Measurements from ENCODE around the gene TMEM150C. TPM values are rescaled to one million over a fixed set of nuclear protein-coding genes. Genes with fewer than 3 reads are reported as not detected.

TMEM150C gene
- total and polyA plus RNA-seq, 7 experiments from 2014 or later, result 0.07 to 0.18 TPM; not detected in 5

DNA sequence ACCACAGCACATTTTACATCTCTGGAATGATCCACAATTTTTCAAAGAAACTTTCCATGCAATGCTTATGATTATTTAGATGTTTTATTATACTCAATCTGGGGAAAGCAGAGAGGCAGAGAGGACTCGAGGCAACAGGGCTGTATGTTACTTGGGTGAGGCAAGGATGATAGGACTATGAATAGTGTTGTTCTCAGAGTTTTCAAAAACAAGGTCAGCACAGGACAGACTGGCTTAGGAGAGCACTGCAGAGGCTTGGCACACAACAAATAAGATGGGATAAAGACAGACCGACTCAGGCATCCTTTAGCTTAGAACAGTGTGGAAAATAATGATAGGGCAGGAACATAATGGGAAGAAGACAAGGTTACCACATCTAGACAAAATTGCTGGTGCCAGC, 65.4 kb downstream of the TMEM150C start:
- Histone ChIP-seq H3K27me3 (ENCODE audit: control insufficient read depth in 2 of 2, insufficient read depth in 2 of 2, low read length in 2 of 2) (no peaks in the 10 kb centered on the region), H3K9me3 (ENCODE audit: control insufficient read depth in 2 of 3, low read length in 3 of 3) (no peaks in the 10 kb centered on the region), H3K36me3 (ENCODE audit: control insufficient read depth in 2 of 3, insufficient read depth in 3 of 3, low read length in 3 of 3) (no peaks in the 10 kb centered on the region), H3K4me3 (ENCODE audit: low read length) (no peak overlapping the region), H3K27ac (ENCODE audit: low read depth, low read length) (no peak overlapping the region), H3K4me1 (ENCODE audit: control insufficient read depth in 2 of 2, insufficient read depth in 2 of 2, low read length in 2 of 2) (no peaks in the 10 kb centered on the region)
- ChIA-PET POLR2A (no interaction called here), CTCF (no interaction called here)
- no peak for ATAC-seq
- H3K27ac Mint-ChIP-seq, result no peak overlapping the region
- no peaks in the 10 kb centered on the region for H3K4me1 Mint-ChIP-seq
- no peak for DNase-seq
- no peak overlapping the region for H3K4me3 Mint-ChIP-seq
- intact Hi-C loops (cut with micrococcal nuclease), result no loop called here
- peaks cover 0 to 3% (median 0%) of the 10 kb centered on the region in 5 donors for H3K27me3 Mint-ChIP-seq
- no peaks in the 10 kb centered on the region for H3K9me3 Mint-ChIP-seq
- H3K36me3 Mint-ChIP-seq, result no peaks in the 10 kb centered on the region

DNA sequence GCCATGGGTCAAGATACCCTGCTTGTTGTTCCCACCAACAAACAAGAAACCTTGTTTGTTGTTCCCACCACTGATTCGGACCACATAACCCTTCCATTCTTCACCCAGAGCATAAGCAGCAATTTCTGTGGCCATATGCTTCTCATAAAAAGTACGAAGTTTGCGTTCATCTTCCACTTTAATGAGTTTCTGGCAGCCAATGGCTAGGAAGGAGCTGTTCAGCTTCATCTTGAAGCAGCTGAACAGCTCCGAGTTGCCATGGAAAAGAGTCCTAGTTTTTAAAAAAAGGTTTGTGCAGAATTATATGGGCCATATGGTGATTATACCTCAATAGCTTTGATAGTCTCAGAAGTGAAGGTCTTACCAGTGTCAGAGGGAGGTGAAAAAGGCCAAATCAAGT, 66.1 kb downstream of the TMEM150C start:
- Mint-ChIP-seq H3K27me3 (peaks cover 0 to 3% (median 0%) of the 10 kb centered on the region in 5 donors), H3K9me3 (no peaks in the 10 kb centered on the region), H3K4me1 (no peaks in the 10 kb centered on the region), H3K27ac (no peak overlapping the region), H3K36me3 (no peaks in the 10 kb centered on the region), H3K4me3 (no peak overlapping the region)
- POLR2A ChIA-PET, result no interaction called here
- ATAC-seq, result no peak
- CTCF ChIA-PET, result no interaction called here
- intact Hi-C loops (cut with micrococcal nuclease), result no loop called here
- H3K9me3 ChIP-seq (ENCODE audit: control insufficient read depth in 2 of 3, low read length in 3 of 3), result no peaks in the 10 kb centered on the region
- H3K4me1 ChIP-seq (ENCODE audit: control insufficient read depth in 2 of 2, insufficient read depth in 2 of 2, low read length in 2 of 2), result no peaks in the 10 kb centered on the region
- H3K27me3 ChIP-seq (ENCODE audit: control insufficient read depth in 2 of 2, insufficient read depth in 2 of 2, low read length in 2 of 2), result no peaks in the 10 kb centered on the region
- H3K4me3 ChIP-seq (ENCODE audit: low read length), result no peak overlapping the region
- no peaks in the 10 kb centered on the region for H3K36me3 ChIP-seq (ENCODE audit: control insufficient read depth in 2 of 3, insufficient read depth in 3 of 3, low read length in 3 of 3)
- no peak for DNase-seq
- H3K27ac ChIP-seq (ENCODE audit: low read depth, low read length), result no peak overlapping the region

DNA sequence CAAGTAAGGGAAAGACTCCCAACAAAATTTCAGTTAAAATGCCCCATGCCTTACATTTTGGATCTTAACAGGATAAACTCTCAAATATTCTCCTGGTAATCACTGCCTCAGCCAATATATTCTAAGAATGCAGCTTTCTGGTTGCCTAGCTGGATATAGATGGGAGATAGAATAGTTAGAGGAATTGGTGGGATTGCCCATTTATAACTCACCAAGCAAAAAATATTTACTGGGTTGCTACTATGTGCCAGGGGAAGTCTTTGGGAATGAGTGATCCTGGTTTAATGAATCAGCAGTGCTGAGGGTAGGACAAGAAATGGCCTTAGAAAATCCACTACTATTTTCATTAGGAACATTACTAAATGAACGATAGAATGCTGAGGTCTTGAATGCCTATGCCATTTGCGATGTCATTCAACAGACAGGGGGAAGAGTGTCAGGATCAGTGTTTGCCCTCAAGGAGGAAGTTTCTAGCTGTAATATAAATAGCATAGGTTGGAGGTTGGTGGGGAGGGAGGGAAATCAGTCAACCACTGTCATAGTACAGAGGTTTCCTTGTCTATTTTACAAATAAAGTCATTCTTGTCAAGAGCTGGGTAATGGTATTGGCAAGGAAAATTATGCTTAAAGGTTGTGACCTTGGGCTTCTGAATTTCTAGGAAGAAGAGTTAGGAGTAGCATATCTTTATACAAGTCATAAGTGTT, 67.9 kb downstream of the TMEM150C start:
- Histone ChIP-seq H3K27ac (ENCODE audit: low read depth, low read length) (no peak overlapping the region), H3K4me1 (ENCODE audit: control insufficient read depth in 2 of 2, insufficient read depth in 2 of 2, low read length in 2 of 2) (no peaks in the 10 kb centered on the region), H3K4me3 (ENCODE audit: low read length) (no peak overlapping the region), H3K36me3 (ENCODE audit: control insufficient read depth in 2 of 3, insufficient read depth in 3 of 3, low read length in 3 of 3) (no peaks in the 10 kb centered on the region), H3K9me3 (ENCODE audit: control insufficient read depth in 2 of 3, low read length in 3 of 3) (no peaks in the 10 kb centered on the region), H3K27me3 (ENCODE audit: control insufficient read depth in 2 of 2, insufficient read depth in 2 of 2, low read length in 2 of 2) (no peaks in the 10 kb centered on the region)
- ATAC-seq (no peak), DNase-seq (no peak)
- Mint-ChIP-seq H3K27me3 (peaks cover 0 to 3% (median 0%) of the 10 kb centered on the region in 5 donors), H3K27ac (no peak overlapping the region), H3K9me3 (no peaks in the 10 kb centered on the region), H3K36me3 (peaks cover 0 to 5% (median 0%) of the 10 kb centered on the region in 5 donors), H3K4me1 (no peaks in the 10 kb centered on the region), H3K4me3 (no peak overlapping the region)
- ChIA-PET POLR2A (no interaction called here), CTCF (no interaction called here)
- intact Hi-C loops (cut with micrococcal nuclease), result no loop called here

DNA sequence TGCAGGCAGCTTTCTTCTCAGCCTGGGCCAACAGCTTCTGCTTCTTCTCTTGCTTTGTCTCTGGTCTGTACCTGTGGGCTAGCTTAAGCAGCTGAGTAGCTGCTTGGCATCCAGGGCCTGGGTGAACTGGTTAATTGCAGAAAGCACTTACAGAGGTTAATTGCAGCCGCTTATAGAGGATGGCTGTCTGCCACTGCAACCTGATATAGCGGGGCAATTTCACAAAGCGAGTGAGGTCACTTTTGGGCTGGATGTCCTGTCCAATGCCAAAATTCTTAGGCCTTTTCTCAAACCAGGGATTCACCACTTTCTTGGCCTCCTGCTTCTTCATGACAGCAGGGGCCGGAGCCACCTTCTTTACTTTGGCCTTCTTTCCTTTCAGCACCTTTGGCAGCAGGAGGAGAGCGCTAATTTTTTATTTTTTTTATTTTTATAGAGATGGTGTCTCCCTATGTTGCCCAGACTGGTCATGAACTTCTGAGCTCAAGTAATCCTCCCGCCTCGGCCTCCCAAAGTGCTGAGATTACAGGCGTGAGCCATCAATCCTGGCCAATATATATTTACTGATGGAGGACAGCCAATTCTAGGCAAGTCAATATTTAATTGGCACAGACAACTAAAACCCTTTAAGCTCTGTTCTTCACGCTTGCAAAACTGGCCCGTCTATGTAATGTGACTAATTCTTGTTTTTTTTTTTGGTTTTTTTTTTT, 70.4 kb downstream of the TMEM150C start:
- Histone ChIP-seq H3K36me3 (ENCODE audit: control insufficient read depth in 2 of 3, insufficient read depth in 3 of 3, low read length in 3 of 3) (no peaks in the 10 kb centered on the region), H3K27me3 (ENCODE audit: control insufficient read depth in 2 of 2, insufficient read depth in 2 of 2, low read length in 2 of 2) (no peaks in the 10 kb centered on the region), H3K9me3 (ENCODE audit: control insufficient read depth in 2 of 3, low read length in 3 of 3) (no peaks in the 10 kb centered on the region), H3K4me1 (ENCODE audit: control insufficient read depth in 2 of 2, insufficient read depth in 2 of 2, low read length in 2 of 2) (no peaks in the 10 kb centered on the region), H3K4me3 (ENCODE audit: low read length) (no peak overlapping the region), H3K27ac (ENCODE audit: low read depth, low read length) (no peak overlapping the region)
- ATAC-seq, result no peak
- H3K36me3 Mint-ChIP-seq, result peaks cover 0 to 5% (median 0%) of the 10 kb centered on the region in 5 donors
- no peak overlapping the region for H3K4me3 Mint-ChIP-seq
- intact Hi-C loops (cut with micrococcal nuclease), result no loop called here
- no peaks in the 10 kb centered on the region for H3K4me1 Mint-ChIP-seq
- ChIA-PET POLR2A (no interaction called here), CTCF (interaction anchor here (0.6 kb wide), 1 partner anchor 9 kb away, joined by 3 read pairs; no protein-coding TSS in a partner anchor)
- no peaks in the 10 kb centered on the region for H3K27me3 Mint-ChIP-seq
- no peak for DNase-seq
- no peaks in the 10 kb centered on the region for H3K9me3 Mint-ChIP-seq
- H3K27ac Mint-ChIP-seq, result no peak overlapping the region

DNA sequence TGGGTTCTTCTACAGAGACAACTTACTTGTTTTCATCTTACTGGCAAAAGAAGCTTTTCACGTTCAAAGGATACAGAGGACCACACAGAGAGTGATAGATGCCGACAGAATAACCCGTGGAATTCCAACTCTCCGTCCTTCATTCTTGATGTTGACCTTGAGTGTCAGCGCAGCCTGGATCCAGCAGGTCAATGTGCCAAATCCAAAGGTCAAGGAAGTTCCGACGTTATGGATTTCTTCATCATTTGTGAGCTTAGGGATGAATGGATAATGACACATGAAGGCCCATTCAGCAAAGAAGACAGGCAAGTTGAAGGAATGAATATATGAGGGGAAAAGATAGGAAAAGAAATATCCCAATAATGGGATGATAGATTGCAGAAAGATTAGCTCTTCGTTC, 71.8 kb downstream of the TMEM150C start:
- Mint-ChIP-seq H3K4me3 (no peak overlapping the region), H3K36me3 (peaks cover 0 to 5% (median 0%) of the 10 kb centered on the region in 5 donors), H3K9me3 (no peaks in the 10 kb centered on the region), H3K27me3 (no peaks in the 10 kb centered on the region), H3K4me1 (no peaks in the 10 kb centered on the region), H3K27ac (no peak overlapping the region)
- no peak for ATAC-seq
- H3K36me3 ChIP-seq (ENCODE audit: control insufficient read depth in 2 of 3, insufficient read depth in 3 of 3, low read length in 3 of 3), result no peaks in the 10 kb centered on the region
- H3K4me1 ChIP-seq (ENCODE audit: control insufficient read depth in 2 of 2, insufficient read depth in 2 of 2, low read length in 2 of 2), result no peaks in the 10 kb centered on the region
- H3K9me3 ChIP-seq (ENCODE audit: control insufficient read depth in 2 of 3, low read length in 3 of 3), result no peaks in the 10 kb centered on the region
- H3K27me3 ChIP-seq (ENCODE audit: control insufficient read depth in 2 of 2, insufficient read depth in 2 of 2, low read length in 2 of 2), result no peaks in the 10 kb centered on the region
- H3K27ac ChIP-seq (ENCODE audit: low read depth, low read length), result no peak overlapping the region
- ChIA-PET POLR2A (no interaction called here), CTCF (no interaction called here)
- no peak for DNase-seq
- no peak overlapping the region for H3K4me3 ChIP-seq (ENCODE audit: low read length)
- intact Hi-C loops (cut with micrococcal nuclease), result no loop called here

DNA sequence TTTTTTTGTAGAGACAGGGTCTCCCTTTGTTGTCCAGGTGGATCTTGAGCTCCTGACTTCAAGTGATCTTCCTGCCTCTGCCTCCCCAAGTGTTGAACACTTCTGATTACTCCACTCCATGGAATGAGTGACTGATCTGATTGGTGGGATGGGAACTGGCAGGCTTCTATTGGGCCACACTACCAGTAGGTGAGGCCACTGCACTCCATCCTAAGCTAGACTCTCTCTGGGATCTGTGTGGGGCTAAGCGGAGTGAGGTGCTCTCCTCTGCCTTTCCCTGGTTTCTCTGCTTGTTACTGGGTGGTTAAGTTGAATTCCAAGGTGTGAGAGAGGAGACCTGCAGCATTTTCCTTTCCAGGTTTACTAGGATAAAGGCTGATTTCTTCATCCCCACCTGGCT, 72.7 kb downstream of the TMEM150C start:
- no peak overlapping the region for H3K4me3 ChIP-seq (ENCODE audit: low read length)
- no peaks in the 10 kb centered on the region for H3K4me1 ChIP-seq (ENCODE audit: control insufficient read depth in 2 of 2, insufficient read depth in 2 of 2, low read length in 2 of 2)
- POLR2A ChIA-PET, result no interaction called here
- H3K4me3 Mint-ChIP-seq, result no peak overlapping the region
- no peaks in the 10 kb centered on the region for H3K27me3 Mint-ChIP-seq
- no peak overlapping the region for H3K27ac ChIP-seq (ENCODE audit: low read depth, low read length)
- no peaks in the 10 kb centered on the region for H3K4me1 Mint-ChIP-seq
- no peak for DNase-seq
- no peak for ATAC-seq
- H3K36me3 Mint-ChIP-seq, result peaks cover 0 to 7% (median 0%) of the 10 kb centered on the region in 5 donors
- CTCF ChIA-PET, result no interaction called here
- H3K9me3 ChIP-seq (ENCODE audit: control insufficient read depth in 2 of 3, low read length in 3 of 3), result no peaks in the 10 kb centered on the region
- H3K36me3 ChIP-seq (ENCODE audit: control insufficient read depth in 2 of 3, insufficient read depth in 3 of 3, low read length in 3 of 3), result no peaks in the 10 kb centered on the region
- no peaks in the 10 kb centered on the region for H3K27me3 ChIP-seq (ENCODE audit: control insufficient read depth in 2 of 2, insufficient read depth in 2 of 2, low read length in 2 of 2)
- intact Hi-C loops (cut with micrococcal nuclease), result no loop called here
- peak overlapping the region in 1 of 9 donors; percentile 42 for H3K27ac Mint-ChIP-seq
- H3K9me3 Mint-ChIP-seq, result no peaks in the 10 kb centered on the region

Measured in naive thymus-derived CD4-positive, alpha-beta T cell (primary cell).